GM23338 (cell line): Measurements from ENCODE around the gene CRY1. TPM values are rescaled to one million over a fixed set of nuclear protein-coding genes. Genes with fewer than 3 reads are reported as not detected.

Experiments used
- ATAC-seq: fragments of 200-7000 bp; cut with Tn5 transposase; 3 replicates; pipeline ENCODE4 v1.9.1; 2020
- DNase-seq: peaks from one replicate; pipeline ENCODE4 v3.0.0-alpha.2; 2015; ENCODE audit warnings: low spot score
- H2AFZ ChIP-seq: fragments of 200-600 bp; sonication (generic); 2 replicates; pipeline ENCODE4 v1.8.0; 2016; ENCODE audit warnings: antibody characterized with exemption, mild to moderate bottlenecking, moderate library complexity
- H3F3A ChIP-seq: fragments of 200-600 bp; sonication (generic); replicated peaks from 2 replicates; pipeline ENCODE4 v1.8.0; 2017; ENCODE audit warnings: antibody characterized with exemption, mixed run types, low read depth
- H3K27ac ChIP-seq: fragments of 200-600 bp; sonication (generic); 2 replicates; pipeline ENCODE4 v1.6.1; 2016; ENCODE audit warnings: low read depth
- H3K27me3 ChIP-seq: fragments of 200-600 bp; sonication (generic); 2 replicates; pipeline ENCODE4 v1.8.0; 2016; ENCODE audit warnings: mild to moderate bottlenecking, mixed run types, moderate library complexity; ENCODE audit not compliant: insufficient read depth
- H3K36me3 ChIP-seq: fragments of 200-600 bp; sonication (generic); 2 replicates; pipeline ENCODE4 v1.8.0; 2016; ENCODE audit warnings: mild to moderate bottlenecking; ENCODE audit not compliant: insufficient read depth
- H3K4me1 ChIP-seq: fragments of 200-600 bp; sonication (generic); 2 replicates; pipeline ENCODE4 v1.8.0; 2016; ENCODE audit warnings: mild to moderate bottlenecking, moderate library complexity; ENCODE audit not compliant: insufficient read depth
- H3K4me2 ChIP-seq: fragments of 200-600 bp; sonication (generic); 2 replicates; pipeline ENCODE4 v1.7.1; 2017; ENCODE audit warnings: mixed run types
- H3K4me3 ChIP-seq: fragments of 200-600 bp; sonication (generic); 2 replicates; pipeline ENCODE4 v1.6.1; 2016; ENCODE audit warnings: mixed run types
- H3K79me2 ChIP-seq: fragments of 200-600 bp; sonication (generic); replicated peaks from 2 replicates; pipeline ENCODE4 v1.8.0; 2017; ENCODE audit warnings: mild to moderate bottlenecking; ENCODE audit not compliant: insufficient read depth
- H3K9me2 ChIP-seq: fragments of 200-600 bp; sonication (generic); 2 replicates; pipeline ENCODE4 v1.8.0; 2017; ENCODE audit not compliant: insufficient read depth
- H4K20me1 ChIP-seq: fragments of 200-600 bp; sonication (generic); replicated peaks from 2 replicates; pipeline ENCODE4 v1.8.0; 2017; ENCODE audit warnings: mild to moderate bottlenecking; ENCODE audit not compliant: insufficient read depth
- H3K27ac Mint-ChIP-seq: 2 replicates; pipeline ENCODE4 v1.8.0; 2020; ENCODE audit warnings: inconsistent platforms, mild to moderate bottlenecking, moderate library complexity, mixed read lengths
- H3K27me3 Mint-ChIP-seq: 3 replicates; pipeline ENCODE4 v1.8.0; 2022; ENCODE audit warnings: low read depth, mild to moderate bottlenecking, moderate library complexity, mixed read lengths, inconsistent platforms; ENCODE audit not compliant: insufficient read depth, poor library complexity
- H3K36me3 Mint-ChIP-seq: 3 replicates; pipeline ENCODE4 v1.8.0; 2021; ENCODE audit warnings: low read depth, mild to moderate bottlenecking, inconsistent platforms, moderate library complexity, mixed read lengths
- H3K4me1 Mint-ChIP-seq: 3 replicates; pipeline ENCODE4 v1.8.0; 2020; ENCODE audit warnings: mild to moderate bottlenecking, inconsistent platforms, mixed read lengths
- H3K4me3 Mint-ChIP-seq: 3 replicates; pipeline ENCODE4 v1.8.0; 2021; ENCODE audit warnings: moderate library complexity, mild to moderate bottlenecking, inconsistent platforms, mixed read lengths
- H3K9me3 Mint-ChIP-seq: 3 replicates; pipeline ENCODE4 v1.8.0; 2020; ENCODE audit warnings: moderate library complexity, mild to moderate bottlenecking, inconsistent platforms, mixed read lengths
- CREB1 ChIP-seq: fragments of 250-450 bp; sonication (Bioruptor Pico); IDR thresholded peaks from 2 replicates; pipeline ENCODE4 v1.5.0; 2020; ENCODE audit warnings: low read depth, mild to moderate bottlenecking, moderate library complexity
- CTCF ChIP-seq, 2 experiments: fragments of 200-600 bp in 1 of 2; sonication (generic) in 1 of 2; conservative IDR thresholded peaks; 2 replicates each; pipeline versions ENCODE4 v1.5.1 to v1.6.1; 2016 to 2017; ENCODE audit warnings: antibody characterized with exemption in 2 of 2, low read depth in 2 of 2, mild to moderate bottlenecking in 2 of 2, moderate library complexity in 1 of 2
- EZH2 ChIP-seq: fragments of 200-600 bp; sonication (generic); IDR thresholded peaks from one replicate; pipeline ENCODE4 v1.8.0; 2017; ENCODE audit warnings: antibody characterized with exemption, mild to moderate bottlenecking, low read depth; ENCODE audit not compliant: unreplicated experiment
- EZH2phosphoT487 ChIP-seq: fragments of 200-600 bp; sonication (generic); IDR thresholded peaks from one replicate; pipeline ENCODE4 v1.8.1; 2018; ENCODE audit warnings: antibody characterized with exemption; ENCODE audit not compliant: unreplicated experiment
- JUNB ChIP-seq: IDR thresholded peaks from one replicate; pipeline ENCODE4 v1.6.1; 2016; ENCODE audit warnings: antibody characterized with exemption; ENCODE audit not compliant: unreplicated experiment
- NANOG ChIP-seq: IDR thresholded peaks from 2 replicates; pipeline ENCODE4 v1.6.1; 2016; ENCODE audit warnings: antibody characterized with exemption, borderline replicate concordance
- POLR2AphosphoS5 ChIP-seq: IDR thresholded peaks from 2 replicates; pipeline ENCODE4 v1.6.1; 2016; ENCODE audit warnings: antibody characterized with exemption, low read depth
- REST ChIP-seq: IDR thresholded peaks from one replicate; pipeline ENCODE4 v1.6.1; 2018; ENCODE audit warnings: antibody characterized with exemption; ENCODE audit not compliant: unreplicated experiment
- ZNF114 ChIP-seq: fragments of 250-450 bp; sonication (Bioruptor Pico); IDR thresholded peaks from 2 replicates; pipeline ENCODE4 v1.5.0; 2020; ENCODE audit warnings: mild to moderate bottlenecking, moderate library complexity
- ZNF331 ChIP-seq: fragments of 250-450 bp; sonication (Bioruptor Pico); IDR thresholded peaks from 2 replicates; pipeline ENCODE4 v1.5.0; 2020; ENCODE audit warnings: low read depth, mild to moderate bottlenecking, moderate library complexity
- polyA plus RNA-seq: library from polyadenylated mRNA; unstranded; fragments of >200 nt; fragmentation: Nextera tagmentation; extraction: Ambion mirVana; gene quantifications from 2 replicates; pipeline ENCODE4 v1.2.1, GENCODE V29; 2016
- total RNA-seq: library from RNA; depleted of rRNA; stranded (reverse); fragments of >200 nt; shearing (Covaris generic); gene quantifications from 2 replicates; pipeline ENCODE4 v1.2.3, GENCODE V29; 2014

Gene CRY1
- total and polyA plus RNA-seq, 2 experiments from 2014 or later: 27.7 to 28.2 TPM

- Histone ChIP-seq H3K27me3 (no peaks in the 10 kb centered on the region), H4K20me1 (no peaks in the 10 kb centered on the region), H2AFZ (no peak overlapping the region), H3K36me3 (peaks cover 4% of the 10 kb centered on the region; the same call in 1 of the 2 replicates), H3F3A (no peaks in the 10 kb centered on the region), H3K4me1 (no peaks in the 10 kb centered on the region), H3K9me2 (no peaks in the 10 kb centered on the region), H3K27ac (no peak overlapping the region), H3K79me2 (no peaks in the 10 kb centered on the region), H3K4me2 (no peak overlapping the region), H3K4me3 (no peak overlapping the region)
- Mint-ChIP-seq H3K4me1 (no peaks in the 10 kb centered on the region), H3K4me3 (no peak overlapping the region), H3K9me3 (no peaks in the 10 kb centered on the region), H3K27ac (no peak overlapping the region), H3K36me3 (no peaks in the 10 kb centered on the region), H3K27me3 (no peaks in the 10 kb centered on the region)
- DNase-seq (no peak), ATAC-seq (no peak)
- TF ChIP-seq CREB1 (CRISPR knock-in tag): no peak
- no peak for TF ChIP-seq ZNF331 (CRISPR knock-in tag)
- no peak for TF ChIP-seq CTCF (conservative IDR thresholded peaks at IDR 0.05; ENCODE audit: low read depth in 2 of 2)
- no peak for TF ChIP-seq NANOG
- TF ChIP-seq EZH2phosphoT487: no peak
- TF ChIP-seq EZH2: no peak
- TF ChIP-seq ZNF114 (CRISPR knock-in tag): no peak
- no peak for TF ChIP-seq REST
- no peak for TF ChIP-seq POLR2AphosphoS5
- TF ChIP-seq JUNB: no peak
Measured at GRCh38 chr12:107017042-107017441, 76.3 kb downstream of the CRY1 start.

- Histone ChIP-seq H3K4me3 (no peak overlapping the region), H2AFZ (no peak overlapping the region), H3K4me2 (no peak overlapping the region), H3K79me2 (no peaks in the 10 kb centered on the region), H3K4me1 (no peaks in the 10 kb centered on the region), H3K36me3 (no peaks in the 10 kb centered on the region), H4K20me1 (no peaks in the 10 kb centered on the region), H3F3A (no peaks in the 10 kb centered on the region), H3K27ac (no peak overlapping the region), H3K27me3 (no peaks in the 10 kb centered on the region), H3K9me2 (no peaks in the 10 kb centered on the region)
- H3K27ac Mint-ChIP-seq: no peak overlapping the region
- no peaks in the 10 kb centered on the region for H3K36me3 Mint-ChIP-seq
- no peaks in the 10 kb centered on the region for H3K27me3 Mint-ChIP-seq
- DNase-seq (peak; percentile 72), ATAC-seq (peak; percentile 91)
- H3K9me3 Mint-ChIP-seq: no peaks in the 10 kb centered on the region
- TF ChIP-seq NANOG (no peak), CTCF (conservative IDR thresholded peaks at IDR 0.05; ENCODE audit: low read depth in 2 of 2) (peak; percentile 45)
- no peak overlapping the region for H3K4me3 Mint-ChIP-seq
- no peaks in the 10 kb centered on the region for H3K4me1 Mint-ChIP-seq
Measured at GRCh38 chr12:107014055-107014454, 79.3 kb downstream of the CRY1 start.
